ENCODE results near the gene MYO7A. TPM values are rescaled to one million over a fixed set of nuclear protein-coding genes. Genes with fewer than 3 reads are reported as not detected.

The MYO7A gene
- total RNA-seq, 1 donor from 2014 or later = 0.16 TPM

GRCh38 chr11:77156396-77157195, 28.6 kb downstream of the MYO7A start:
- H3K9ac ChIP-seq (ENCODE audit: low read length) = no peak overlapping the region

GRCh38 chr11:77158041-77158695, 30.1 kb downstream of the MYO7A start:
- H3K27me3 Mint-ChIP-seq (ENCODE audit: low read depth, unreplicated experiment) = peaks cover 73% of the 10 kb centered on the region
- peaks cover 10% of the 10 kb centered on the region for H3K27me3 ChIP-seq (ENCODE audit: insufficient read depth, low read length)
- no peak overlapping the region for H3K4me3 ChIP-seq (ENCODE audit: insufficient read depth, low read depth, low read length)
- no peaks in the 10 kb centered on the region for H3K9me3 ChIP-seq (ENCODE audit: insufficient read depth, low read depth, low read length)
- no peak overlapping the region for H3K27ac ChIP-seq (ENCODE audit: low read depth, low read length)
- H3K9me3 Mint-ChIP-seq (ENCODE audit: unreplicated experiment) = peaks cover 2% of the 10 kb centered on the region
- H3K4me1 Mint-ChIP-seq (ENCODE audit: low read depth, unreplicated experiment) = no peaks in the 10 kb centered on the region
- H4K20me1 ChIP-seq (ENCODE audit: insufficient read depth, low read length) = no peaks in the 10 kb centered on the region
- no peak overlapping the region for H3K9ac ChIP-seq (ENCODE audit: low read length)
- H3K4me1 ChIP-seq (ENCODE audit: insufficient read depth, low read length) = no peaks in the 10 kb centered on the region
- H3K27ac Mint-ChIP-seq (ENCODE audit: unreplicated experiment) = no peak overlapping the region
- H3K4me3 Mint-ChIP-seq (ENCODE audit: unreplicated experiment) = no peak overlapping the region
- no peak overlapping the region for H2AFZ ChIP-seq (ENCODE audit: low read depth, low read length)
- FAIRE-seq (no peak), DNase-seq (ENCODE audit: low read depth) (no peak)
- H3K4me2 ChIP-seq (ENCODE audit: low read length) = no peak overlapping the region
- TF ChIP-seq EZH2 (IDR thresholded peaks at IDR 0.05; ENCODE audit: insufficient read depth, low read length) = no peak
- no peak for TF ChIP-seq CTCF (IDR thresholded peaks at IDR 0.05; ENCODE audit: insufficient read depth, low read depth, low read length)
- H3K79me2 ChIP-seq (ENCODE audit: insufficient read depth, low read length) = no peaks in the 10 kb centered on the region
- no peaks in the 10 kb centered on the region for H3K36me3 ChIP-seq (ENCODE audit: insufficient read depth, low read length)
- no peaks in the 10 kb centered on the region for H3K36me3 Mint-ChIP-seq (ENCODE audit: low read depth, unreplicated experiment)

More at GRCh38 chr11:77156396-77157195, 28.6 kb downstream of the MYO7A start:
- Histone ChIP-seq H3K4me3 (ENCODE audit: insufficient read depth, low read depth, low read length) (no peak overlapping the region), H3K9me3 (ENCODE audit: insufficient read depth, low read depth, low read length) (no peaks in the 10 kb centered on the region), H3K4me1 (ENCODE audit: insufficient read depth, low read length) (no peaks in the 10 kb centered on the region), H4K20me1 (ENCODE audit: insufficient read depth, low read length) (no peaks in the 10 kb centered on the region), H3K79me2 (ENCODE audit: insufficient read depth, low read length) (no peaks in the 10 kb centered on the region), H2AFZ (ENCODE audit: low read depth, low read length) (no peak overlapping the region), H3K27ac (ENCODE audit: low read depth, low read length) (no peak overlapping the region), H3K27me3 (ENCODE audit: insufficient read depth, low read length) (peaks cover 10% of the 10 kb centered on the region), H3K36me3 (ENCODE audit: insufficient read depth, low read length) (no peaks in the 10 kb centered on the region), H3K4me2 (ENCODE audit: low read length) (no peak overlapping the region)
- FAIRE-seq (no peak), DNase-seq (ENCODE audit: low read depth) (no peak)
- H3K27me3 Mint-ChIP-seq (ENCODE audit: low read depth, unreplicated experiment) = peaks cover 74% of the 10 kb centered on the region
- H3K9me3 Mint-ChIP-seq (ENCODE audit: unreplicated experiment) = peaks cover 2% of the 10 kb centered on the region
- no peak overlapping the region for H3K27ac Mint-ChIP-seq (ENCODE audit: unreplicated experiment)
- no peak overlapping the region for H3K4me3 Mint-ChIP-seq (ENCODE audit: unreplicated experiment)
- H3K36me3 Mint-ChIP-seq (ENCODE audit: low read depth, unreplicated experiment) = peaks cover 3% of the 10 kb centered on the region
- TF ChIP-seq EZH2 (IDR thresholded peaks at IDR 0.05; ENCODE audit: insufficient read depth, low read length) (no peak), CTCF (IDR thresholded peaks at IDR 0.05; ENCODE audit: insufficient read depth, low read depth, low read length) (no peak)
- peaks cover 8% of the 10 kb centered on the region for H3K4me1 Mint-ChIP-seq (ENCODE audit: low read depth, unreplicated experiment)
